Activated CD8-positive, alpha-beta memory T cell treated with anti-CD3 and anti-CD28 coated beads for 4 hours (primary cell): ENCODE measurements around the gene LMBR1L.

ENCODE experiments used
- DNase-seq, 2 donors: peaks; one replicate each; pipeline ENCODE4 v3.0.0-alpha.2; 2020; ENCODE audit warnings: low read depth in 2 of 2

The LMBR1L gene

GRCh38 chr12:49121047-49121696 lies 10.5 kb upstream of the LMBR1L start:
- no peak for DNase-seq

GRCh38 chr12:49111206-49111605 lies 559 bp upstream of the LMBR1L start:
- no peak for DNase-seq

GRCh38 chr12:49109641-49110463 lies 795 bp downstream of the LMBR1L start:
- DNase-seq = no peak

GRCh38 chr12:49108958-49109404 lies 1.7 kb downstream of the LMBR1L start:
- DNase-seq = no peak

- DNase-seq = no peak
Measured at GRCh38 chr12:49105504-49106084, 5.1 kb downstream of the LMBR1L start.

- no peak for DNase-seq
Measured at GRCh38 chr12:49104822-49105221, 5.8 kb downstream of the LMBR1L start.

- no peak for DNase-seq
Measured at GRCh38 chr12:49100380-49100779, 10.3 kb downstream of the LMBR1L start.

- no peak for DNase-seq
Measured at GRCh38 chr12:49098703-49099102, 11.9 kb downstream of the LMBR1L start.

- DNase-seq = peak in 1 of 2 donors; percentile 30
Measured at GRCh38 chr12:49098035-49098451, 12.6 kb downstream of the LMBR1L start.

GRCh38 chr12:49097381-49097780 lies 13.3 kb downstream of the LMBR1L start:
- DNase-seq = no peak

GRCh38 chr12:49094975-49095365 lies 15.7 kb downstream of the LMBR1L start:
- no peak for DNase-seq

GRCh38 chr12:49094160-49094974 lies 16.3 kb downstream of the LMBR1L start, which contains the start of gene DHH:
Gene DHH (minus strand): TSS chr12:49094801. CDS start chr12:49094512, 289 bp downstream.
- DNase-seq = no peak

GRCh38 chr12:49093792-49094159 lies 16.9 kb downstream of the LMBR1L start:
- no peak for DNase-seq

GRCh38 chr12:49092816-49093406 lies 17.7 kb downstream of the LMBR1L start:
- DNase-seq = no peak

- DNase-seq = peak in 1 of 2 donors; percentile 31
Measured at GRCh38 chr12:49092086-49092815, 18.4 kb downstream of the LMBR1L start.

GRCh38 chr12:49091836-49092085 lies 18.9 kb downstream of the LMBR1L start:
- no peak for DNase-seq

GRCh38 chr12:49091056-49091835 lies 19.4 kb downstream of the LMBR1L start:
- no peak for DNase-seq

GRCh38 chr12:49089821-49090773 lies 20.6 kb downstream of the LMBR1L start:
- DNase-seq = no peak

- DNase-seq = no peak
Measured at GRCh38 chr12:49088932-49089330, 21.7 kb downstream of the LMBR1L start.
